ENCODE results near the gene TARP.
"Not testable (repeated sequence)": the region's sequence is repeated elsewhere in the genome, so short reads cannot be mapped to it uniquely, and the experiment has no call there.

DNA sequence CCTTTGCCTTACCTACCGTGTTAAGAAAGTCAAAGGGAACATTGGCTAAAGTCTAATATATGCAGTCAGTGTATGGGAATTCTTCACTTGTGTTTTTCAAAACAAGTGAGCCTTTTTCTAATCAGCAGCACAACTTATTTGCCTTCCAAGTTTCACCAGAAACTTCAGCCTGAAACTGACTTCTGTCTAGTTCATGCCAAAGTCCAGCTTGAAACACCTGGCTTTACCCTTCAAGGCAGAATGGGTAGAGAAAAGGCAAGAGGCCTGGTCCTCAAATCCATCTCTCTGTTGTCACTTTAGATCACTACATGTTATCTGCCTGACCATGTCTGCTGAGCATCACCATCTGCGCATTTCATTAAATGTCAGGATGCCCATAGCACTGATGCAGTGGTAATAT is 3.0 kb downstream of the TARP start:
- TF ChIP-seq YY1 (IDR thresholded peaks at IDR 0.05; ENCODE audit: insufficient read depth, insufficient read length); SUZ12 (IDR thresholded peaks at IDR 0.05; ENCODE audit: extremely low read depth, insufficient read depth, insufficient read length): not testable (repeated sequence)

All from NT2/D1 (cell line).